ENCODE data around the gene TACC3. TPM values are rescaled to one million over a fixed set of nuclear protein-coding genes. Genes with fewer than 3 reads are reported as not detected.

The TACC3 gene
- total RNA-seq, 1 experiment from 2014 or later = 207 TPM

DNA sequence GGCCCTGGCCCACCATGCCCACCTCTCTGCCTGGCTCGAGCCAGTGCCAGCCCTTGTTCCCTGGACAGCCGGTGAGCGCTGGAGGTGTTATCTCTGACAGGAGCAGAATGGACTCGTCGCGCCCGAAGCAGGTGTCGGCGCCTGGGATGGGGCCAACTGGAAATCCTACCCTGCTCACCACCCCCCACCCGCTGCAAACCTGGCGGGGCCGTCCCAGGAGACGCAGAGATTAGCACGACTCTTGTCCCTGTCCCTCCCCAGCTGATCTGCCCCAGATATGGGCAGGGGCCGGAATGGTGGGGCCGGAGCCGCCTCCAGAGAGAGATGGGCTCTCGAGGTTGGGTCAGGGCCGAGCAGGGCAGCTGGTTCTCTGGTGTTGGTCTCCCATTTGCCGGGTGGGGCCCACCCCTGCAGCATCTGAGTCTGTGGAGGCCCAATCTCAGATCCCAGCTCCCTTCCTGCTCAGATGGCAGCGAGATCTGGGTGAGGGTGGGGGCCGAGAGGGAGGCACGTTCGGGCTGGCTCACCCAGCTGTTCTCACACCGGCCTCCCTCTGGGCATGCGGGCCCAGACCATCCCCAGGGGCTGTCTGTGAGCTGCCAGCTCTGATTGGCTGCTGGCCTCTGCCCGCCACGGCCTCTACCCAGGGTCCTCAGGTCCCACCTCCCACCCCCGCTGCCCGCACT is 51.7 kb downstream of the TACC3 start (continued):
- TF ChIP-seq, protein P1, sequence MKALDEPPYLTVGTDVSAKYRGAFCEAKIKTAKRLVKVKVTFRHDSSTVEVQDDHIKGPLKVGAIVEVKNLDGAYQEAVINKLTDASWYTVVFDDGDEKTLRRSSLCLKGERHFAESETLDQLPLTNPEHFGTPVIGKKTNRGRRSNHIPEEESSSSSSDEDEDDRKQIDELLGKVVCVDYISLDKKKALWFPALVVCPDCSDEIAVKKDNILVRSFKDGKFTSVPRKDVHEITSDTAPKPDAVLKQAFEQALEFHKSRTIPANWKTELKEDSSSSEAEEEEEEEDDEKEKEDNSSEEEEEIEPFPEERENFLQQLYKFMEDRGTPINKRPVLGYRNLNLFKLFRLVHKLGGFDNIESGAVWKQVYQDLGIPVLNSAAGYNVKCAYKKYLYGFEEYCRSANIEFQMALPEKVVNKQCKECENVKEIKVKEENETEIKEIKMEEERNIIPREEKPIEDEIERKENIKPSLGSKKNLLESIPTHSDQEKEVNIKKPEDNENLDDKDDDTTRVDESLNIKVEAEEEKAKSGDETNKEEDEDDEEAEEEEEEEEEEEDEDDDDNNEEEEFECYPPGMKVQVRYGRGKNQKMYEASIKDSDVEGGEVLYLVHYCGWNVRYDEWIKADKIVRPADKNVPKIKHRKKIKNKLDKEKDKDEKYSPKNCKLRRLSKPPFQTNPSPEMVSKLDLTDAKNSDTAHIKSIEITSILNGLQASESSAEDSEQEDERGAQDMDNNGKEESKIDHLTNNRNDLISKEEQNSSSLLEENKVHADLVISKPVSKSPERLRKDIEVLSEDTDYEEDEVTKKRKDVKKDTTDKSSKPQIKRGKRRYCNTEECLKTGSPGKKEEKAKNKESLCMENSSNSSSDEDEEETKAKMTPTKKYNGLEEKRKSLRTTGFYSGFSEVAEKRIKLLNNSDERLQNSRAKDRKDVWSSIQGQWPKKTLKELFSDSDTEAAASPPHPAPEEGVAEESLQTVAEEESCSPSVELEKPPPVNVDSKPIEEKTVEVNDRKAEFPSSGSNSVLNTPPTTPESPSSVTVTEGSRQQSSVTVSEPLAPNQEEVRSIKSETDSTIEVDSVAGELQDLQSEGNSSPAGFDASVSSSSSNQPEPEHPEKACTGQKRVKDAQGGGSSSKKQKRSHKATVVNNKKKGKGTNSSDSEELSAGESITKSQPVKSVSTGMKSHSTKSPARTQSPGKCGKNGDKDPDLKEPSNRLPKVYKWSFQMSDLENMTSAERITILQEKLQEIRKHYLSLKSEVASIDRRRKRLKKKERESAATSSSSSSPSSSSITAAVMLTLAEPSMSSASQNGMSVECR (CRISPR knock-in tag; IDR thresholded peaks at IDR 0.05; ENCODE audit: borderline replicate concordance) = no peak
- TF ChIP-seq, protein P2, sequence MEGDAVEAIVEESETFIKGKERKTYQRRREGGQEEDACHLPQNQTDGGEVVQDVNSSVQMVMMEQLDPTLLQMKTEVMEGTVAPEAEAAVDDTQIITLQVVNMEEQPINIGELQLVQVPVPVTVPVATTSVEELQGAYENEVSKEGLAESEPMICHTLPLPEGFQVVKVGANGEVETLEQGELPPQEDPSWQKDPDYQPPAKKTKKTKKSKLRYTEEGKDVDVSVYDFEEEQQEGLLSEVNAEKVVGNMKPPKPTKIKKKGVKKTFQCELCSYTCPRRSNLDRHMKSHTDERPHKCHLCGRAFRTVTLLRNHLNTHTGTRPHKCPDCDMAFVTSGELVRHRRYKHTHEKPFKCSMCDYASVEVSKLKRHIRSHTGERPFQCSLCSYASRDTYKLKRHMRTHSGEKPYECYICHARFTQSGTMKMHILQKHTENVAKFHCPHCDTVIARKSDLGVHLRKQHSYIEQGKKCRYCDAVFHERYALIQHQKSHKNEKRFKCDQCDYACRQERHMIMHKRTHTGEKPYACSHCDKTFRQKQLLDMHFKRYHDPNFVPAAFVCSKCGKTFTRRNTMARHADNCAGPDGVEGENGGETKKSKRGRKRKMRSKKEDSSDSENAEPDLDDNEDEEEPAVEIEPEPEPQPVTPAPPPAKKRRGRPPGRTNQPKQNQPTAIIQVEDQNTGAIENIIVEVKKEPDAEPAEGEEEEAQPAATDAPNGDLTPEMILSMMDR (IDR thresholded peaks at IDR 0.05) = no peak
- TF ChIP-seq, protein P3, sequence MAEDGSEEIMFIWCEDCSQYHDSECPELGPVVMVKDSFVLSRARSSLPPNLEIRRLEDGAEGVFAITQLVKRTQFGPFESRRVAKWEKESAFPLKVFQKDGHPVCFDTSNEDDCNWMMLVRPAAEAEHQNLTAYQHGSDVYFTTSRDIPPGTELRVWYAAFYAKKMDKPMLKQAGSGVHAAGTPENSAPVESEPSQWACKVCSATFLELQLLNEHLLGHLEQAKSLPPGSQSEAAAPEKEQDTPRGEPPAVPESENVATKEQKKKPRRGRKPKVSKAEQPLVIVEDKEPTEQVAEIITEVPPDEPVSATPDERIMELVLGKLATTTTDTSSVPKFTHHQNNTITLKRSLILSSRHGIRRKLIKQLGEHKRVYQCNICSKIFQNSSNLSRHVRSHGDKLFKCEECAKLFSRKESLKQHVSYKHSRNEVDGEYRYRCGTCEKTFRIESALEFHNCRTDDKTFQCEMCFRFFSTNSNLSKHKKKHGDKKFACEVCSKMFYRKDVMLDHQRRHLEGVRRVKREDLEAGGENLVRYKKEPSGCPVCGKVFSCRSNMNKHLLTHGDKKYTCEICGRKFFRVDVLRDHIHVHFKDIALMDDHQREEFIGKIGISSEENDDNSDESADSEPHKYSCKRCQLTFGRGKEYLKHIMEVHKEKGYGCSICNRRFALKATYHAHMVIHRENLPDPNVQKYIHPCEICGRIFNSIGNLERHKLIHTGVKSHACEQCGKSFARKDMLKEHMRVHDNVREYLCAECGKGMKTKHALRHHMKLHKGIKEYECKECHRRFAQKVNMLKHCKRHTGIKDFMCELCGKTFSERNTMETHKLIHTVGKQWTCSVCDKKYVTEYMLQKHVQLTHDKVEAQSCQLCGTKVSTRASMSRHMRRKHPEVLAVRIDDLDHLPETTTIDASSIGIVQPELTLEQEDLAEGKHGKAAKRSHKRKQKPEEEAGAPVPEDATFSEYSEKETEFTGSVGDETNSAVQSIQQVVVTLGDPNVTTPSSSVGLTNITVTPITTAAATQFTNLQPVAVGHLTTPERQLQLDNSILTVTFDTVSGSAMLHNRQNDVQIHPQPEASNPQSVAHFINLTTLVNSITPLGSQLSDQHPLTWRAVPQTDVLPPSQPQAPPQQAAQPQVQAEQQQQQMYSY (CRISPR knock-in tag; IDR thresholded peaks at IDR 0.05) = no peak
- TF ChIP-seq, protein P4, sequence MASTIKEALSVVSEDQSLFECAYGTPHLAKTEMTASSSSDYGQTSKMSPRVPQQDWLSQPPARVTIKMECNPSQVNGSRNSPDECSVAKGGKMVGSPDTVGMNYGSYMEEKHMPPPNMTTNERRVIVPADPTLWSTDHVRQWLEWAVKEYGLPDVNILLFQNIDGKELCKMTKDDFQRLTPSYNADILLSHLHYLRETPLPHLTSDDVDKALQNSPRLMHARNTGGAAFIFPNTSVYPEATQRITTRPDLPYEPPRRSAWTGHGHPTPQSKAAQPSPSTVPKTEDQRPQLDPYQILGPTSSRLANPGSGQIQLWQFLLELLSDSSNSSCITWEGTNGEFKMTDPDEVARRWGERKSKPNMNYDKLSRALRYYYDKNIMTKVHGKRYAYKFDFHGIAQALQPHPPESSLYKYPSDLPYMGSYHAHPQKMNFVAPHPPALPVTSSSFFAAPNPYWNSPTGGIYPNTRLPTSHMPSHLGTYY (CRISPR knock-in tag; IDR thresholded peaks at IDR 0.05) = no peak
- TF ChIP-seq, protein P5, sequence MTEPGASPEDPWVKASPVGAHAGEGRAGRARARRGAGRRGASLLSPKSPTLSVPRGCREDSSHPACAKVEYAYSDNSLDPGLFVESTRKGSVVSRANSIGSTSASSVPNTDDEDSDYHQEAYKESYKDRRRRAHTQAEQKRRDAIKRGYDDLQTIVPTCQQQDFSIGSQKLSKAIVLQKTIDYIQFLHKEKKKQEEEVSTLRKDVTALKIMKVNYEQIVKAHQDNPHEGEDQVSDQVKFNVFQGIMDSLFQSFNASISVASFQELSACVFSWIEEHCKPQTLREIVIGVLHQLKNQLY (CRISPR knock-in tag; IDR thresholded peaks at IDR 0.05) = no peak
- TF ChIP-seq NFYB (CRISPR knock-in tag; conservative IDR thresholded peaks at IDR 0.05; ENCODE audit: low read depth) (no peak), MXD4 (CRISPR knock-in tag; IDR thresholded peaks at IDR 0.05; ENCODE audit: borderline replicate concordance) (no peak)

DNA sequence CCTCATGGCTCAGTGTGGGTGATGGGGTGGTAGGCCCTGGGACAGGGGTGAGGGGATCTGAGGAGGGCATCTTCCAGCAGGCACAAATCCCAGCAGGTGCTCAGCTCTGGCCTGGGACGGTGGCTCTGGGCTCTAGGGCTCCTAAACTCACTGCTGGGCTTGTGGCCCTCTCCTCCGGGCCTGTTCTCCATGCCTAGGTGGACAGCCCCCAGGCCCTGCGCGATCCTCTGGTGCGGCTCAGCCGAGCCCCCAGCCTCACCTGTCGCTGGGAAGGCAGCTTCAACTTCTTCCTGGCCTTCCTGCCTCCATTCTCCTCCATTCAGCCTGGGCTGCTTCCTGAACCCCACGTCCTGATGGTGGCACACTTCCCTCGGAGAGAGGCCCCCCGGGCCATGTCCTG is 52.4 kb downstream of the TACC3 start:
- no peak for ATAC-seq
- H3K9me3 Mint-ChIP-seq = no peaks in the 10 kb centered on the region
- no peak for DNase-seq (ENCODE audit: low spot score)
- H3K27ac Mint-ChIP-seq = no peak overlapping the region
- H3K4me3 Mint-ChIP-seq = no peak overlapping the region
- H3K4me1 Mint-ChIP-seq = peaks cover 9% of the 10 kb centered on the region
- POLR2A ChIA-PET = interaction anchor here (1.1 kb wide), 1 partner anchor 33 kb away, joined by 3 read pairs; no protein-coding TSS in a partner anchor
- CTCF ChIA-PET = interaction anchor here (1.2 to 2.2 kb wide), 2 partner anchors 25 to 37 kb away, joined by 3 to 11 read pairs; no protein-coding TSS in a partner anchor
- peaks cover under 1% of the 10 kb centered on the region; the same call in 1 of the 2 replicates for H3K27me3 Mint-ChIP-seq (ENCODE audit: low read depth)
- H3K36me3 Mint-ChIP-seq = no peaks in the 10 kb centered on the region
- TF ChIP-seq ZNF416 (CRISPR knock-in tag; IDR thresholded peaks at IDR 0.05) = no peak
- TF ChIP-seq, protein P6, sequence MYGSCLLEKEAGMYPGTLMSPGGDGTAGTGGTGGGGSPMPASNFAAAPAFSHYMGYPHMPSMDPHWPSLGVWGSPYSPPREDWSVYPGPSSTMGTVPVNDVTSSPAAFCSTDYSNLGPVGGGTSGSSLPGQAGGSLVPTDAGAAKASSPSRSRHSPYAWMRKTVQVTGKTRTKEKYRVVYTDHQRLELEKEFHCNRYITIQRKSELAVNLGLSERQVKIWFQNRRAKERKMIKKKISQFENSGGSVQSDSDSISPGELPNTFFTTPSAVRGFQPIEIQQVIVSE (CRISPR knock-in tag; IDR thresholded peaks at IDR 0.05; ENCODE audit: borderline replicate concordance) = no peak
- TF ChIP-seq, protein P7, sequence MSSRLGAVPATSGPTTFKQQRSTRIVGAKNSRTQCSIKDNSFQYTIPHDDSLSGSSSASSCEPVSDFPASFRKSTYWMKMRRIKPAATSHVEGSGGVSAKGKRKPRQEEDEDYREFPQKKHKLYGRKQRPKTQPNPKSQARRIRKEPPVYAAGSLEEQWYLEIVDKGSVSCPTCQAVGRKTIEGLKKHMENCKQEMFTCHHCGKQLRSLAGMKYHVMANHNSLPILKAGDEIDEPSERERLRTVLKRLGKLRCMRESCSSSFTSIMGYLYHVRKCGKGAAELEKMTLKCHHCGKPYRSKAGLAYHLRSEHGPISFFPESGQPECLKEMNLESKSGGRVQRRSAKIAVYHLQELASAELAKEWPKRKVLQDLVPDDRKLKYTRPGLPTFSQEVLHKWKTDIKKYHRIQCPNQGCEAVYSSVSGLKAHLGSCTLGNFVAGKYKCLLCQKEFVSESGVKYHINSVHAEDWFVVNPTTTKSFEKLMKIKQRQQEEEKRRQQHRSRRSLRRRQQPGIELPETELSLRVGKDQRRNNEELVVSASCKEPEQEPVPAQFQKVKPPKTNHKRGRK (CRISPR knock-in tag; IDR thresholded peaks at IDR 0.05; ENCODE audit: borderline replicate concordance) = no peak
- TF ChIP-seq, protein P8, sequence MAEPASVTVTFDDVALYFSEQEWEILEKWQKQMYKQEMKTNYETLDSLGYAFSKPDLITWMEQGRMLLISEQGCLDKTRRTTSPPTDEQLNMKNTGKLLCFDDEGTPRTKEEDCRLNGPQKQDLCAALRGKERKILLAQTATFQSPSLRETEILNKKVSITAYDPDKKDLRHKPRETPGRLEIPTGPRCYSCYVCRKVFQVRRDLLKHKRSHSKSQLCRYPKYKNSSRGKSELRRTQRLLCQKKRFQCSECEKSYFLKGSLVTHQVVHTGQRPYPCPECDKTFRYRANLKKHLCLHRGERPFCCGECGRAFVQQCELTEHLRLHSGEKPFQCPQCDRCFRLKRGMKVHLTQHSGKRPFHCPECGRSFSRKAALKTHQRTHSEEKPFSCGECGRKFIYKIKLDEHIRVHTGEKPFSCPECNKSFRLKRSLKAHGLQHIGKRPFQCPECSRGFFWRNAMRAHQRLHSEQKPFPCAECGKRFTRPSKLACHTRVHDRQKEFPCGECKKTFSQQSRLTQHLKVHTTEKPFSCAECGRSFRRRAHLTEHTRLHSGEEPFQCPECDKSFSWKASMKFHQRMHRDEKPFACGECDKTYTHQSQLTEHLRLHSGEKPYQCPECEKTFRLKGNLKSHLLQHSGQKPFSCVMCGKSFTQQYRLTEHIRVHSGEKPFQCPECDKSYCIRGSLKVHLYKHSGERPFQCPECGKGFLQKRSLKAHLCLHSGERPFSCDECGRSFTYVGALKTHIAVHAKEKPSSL (CRISPR knock-in tag; conservative IDR thresholded peaks at IDR 0.05) = no peak
- TF ChIP-seq, protein P9, sequence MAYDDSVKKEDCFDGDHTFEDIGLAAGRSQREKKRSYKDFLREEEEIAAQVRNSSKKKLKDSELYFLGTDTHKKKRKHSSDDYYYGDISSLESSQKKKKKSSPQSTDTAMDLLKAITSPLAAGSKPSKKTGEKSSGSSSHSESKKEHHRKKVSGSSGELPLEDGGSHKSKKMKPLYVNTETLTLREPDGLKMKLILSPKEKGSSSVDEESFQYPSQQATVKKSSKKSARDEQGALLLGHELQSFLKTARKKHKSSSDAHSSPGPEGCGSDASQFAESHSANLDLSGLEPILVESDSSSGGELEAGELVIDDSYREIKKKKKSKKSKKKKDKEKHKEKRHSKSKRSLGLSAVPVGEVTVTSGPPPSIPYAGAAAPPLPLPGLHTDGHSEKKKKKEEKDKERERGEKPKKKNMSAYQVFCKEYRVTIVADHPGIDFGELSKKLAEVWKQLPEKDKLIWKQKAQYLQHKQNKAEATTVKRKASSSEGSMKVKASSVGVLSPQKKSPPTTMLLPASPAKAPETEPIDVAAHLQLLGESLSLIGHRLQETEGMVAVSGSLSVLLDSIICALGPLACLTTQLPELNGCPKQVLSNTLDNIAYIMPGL (CRISPR knock-in tag; IDR thresholded peaks at IDR 0.05) = no peak
- TF ChIP-seq, protein P10, sequence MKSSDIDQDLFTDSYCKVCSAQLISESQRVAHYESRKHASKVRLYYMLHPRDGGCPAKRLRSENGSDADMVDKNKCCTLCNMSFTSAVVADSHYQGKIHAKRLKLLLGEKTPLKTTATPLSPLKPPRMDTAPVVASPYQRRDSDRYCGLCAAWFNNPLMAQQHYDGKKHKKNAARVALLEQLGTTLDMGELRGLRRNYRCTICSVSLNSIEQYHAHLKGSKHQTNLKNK (CRISPR knock-in tag; IDR thresholded peaks at IDR 0.05) = no peak

Measured in WTC11 (cell line).